GM19438 (cell line): ENCODE measurements around the gene NR1I2.

ENCODE experiments used
- ATAC-seq: cut with Tn5 transposase; IDR thresholded peaks from one replicate; pipeline ENCODE4 v1.9.1; 2021; ENCODE audit warnings: low read depth; ENCODE audit not compliant: unreplicated experiment

Gene NR1I2

DNA sequence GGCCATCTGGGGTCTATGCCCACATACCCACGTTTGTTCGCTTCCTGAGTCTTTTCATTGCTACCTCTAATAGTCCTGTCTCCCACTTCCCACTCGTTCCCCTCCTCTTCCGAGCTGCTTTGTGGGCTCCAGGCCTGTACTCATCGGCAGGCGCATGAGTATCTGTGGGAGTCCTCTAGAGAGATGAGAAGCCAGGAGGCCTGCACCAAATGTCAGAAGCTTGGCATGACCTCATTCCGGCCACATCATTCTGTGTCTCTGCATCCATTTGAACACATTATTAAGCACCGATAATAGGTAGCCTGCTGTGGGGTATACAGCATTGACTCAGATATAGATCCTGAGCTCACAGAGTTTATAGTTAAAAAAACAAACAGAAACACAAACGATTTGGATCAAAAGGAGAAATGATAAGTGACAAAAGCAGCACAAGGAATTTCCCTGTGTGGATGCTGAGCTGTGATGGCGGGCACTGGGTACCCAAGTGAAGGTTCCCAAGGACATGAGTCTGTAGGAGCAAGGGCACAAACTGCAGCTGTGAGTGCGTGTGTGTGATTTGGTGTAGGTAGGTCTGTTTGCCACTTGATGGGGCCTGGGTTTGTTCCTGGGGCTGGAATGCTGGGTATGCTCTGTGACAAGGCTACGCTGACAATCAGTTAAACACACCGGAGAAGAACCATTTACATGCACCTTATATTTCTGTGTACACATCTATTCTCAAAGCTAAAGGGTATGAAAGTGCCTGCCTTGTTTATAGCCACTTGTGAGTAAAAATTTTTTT lies 35.9 kb downstream of the NR1I2 start:
- ATAC-seq = no peak

DNA sequence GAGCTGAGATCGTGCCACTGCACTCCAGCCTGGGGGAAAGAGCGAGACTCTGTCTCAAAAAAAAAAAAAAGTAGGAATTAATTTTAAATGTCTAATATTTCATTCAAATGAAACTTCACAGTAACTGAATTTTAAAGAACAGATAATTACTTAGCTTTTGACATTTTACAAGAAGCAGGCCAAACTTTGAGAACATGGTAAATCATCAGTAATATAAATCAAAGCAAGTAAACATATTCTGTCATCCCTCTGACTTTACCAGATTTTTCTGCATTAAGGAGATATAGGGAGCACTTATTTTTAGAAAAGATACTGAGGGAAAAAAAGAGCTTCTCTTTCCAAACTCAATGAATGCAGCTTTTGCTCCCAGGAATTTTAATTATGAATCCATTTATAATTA lies 37.0 kb downstream of the NR1I2 start:
- ATAC-seq = no peak

DNA sequence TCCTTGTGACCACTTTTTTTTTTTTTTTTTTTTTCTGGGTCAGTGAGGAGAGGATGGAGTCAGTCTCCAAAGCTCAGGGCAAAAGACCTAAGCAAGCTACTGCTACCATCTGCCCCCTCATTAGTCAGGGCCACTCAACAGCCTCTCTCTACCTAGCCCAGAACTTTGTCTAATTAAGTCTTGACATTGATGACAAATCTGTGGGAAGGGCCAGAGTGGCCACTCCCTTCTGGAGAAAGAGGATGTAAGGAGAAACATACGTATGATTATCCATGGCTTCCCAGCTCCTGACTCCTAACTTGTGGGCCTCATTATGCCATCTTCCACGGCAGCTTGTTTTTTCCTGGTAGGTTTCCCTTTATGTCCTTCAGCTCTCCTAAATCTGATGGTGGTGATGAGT lies 37.9 kb downstream of the NR1I2 start:
- no peak for ATAC-seq

DNA sequence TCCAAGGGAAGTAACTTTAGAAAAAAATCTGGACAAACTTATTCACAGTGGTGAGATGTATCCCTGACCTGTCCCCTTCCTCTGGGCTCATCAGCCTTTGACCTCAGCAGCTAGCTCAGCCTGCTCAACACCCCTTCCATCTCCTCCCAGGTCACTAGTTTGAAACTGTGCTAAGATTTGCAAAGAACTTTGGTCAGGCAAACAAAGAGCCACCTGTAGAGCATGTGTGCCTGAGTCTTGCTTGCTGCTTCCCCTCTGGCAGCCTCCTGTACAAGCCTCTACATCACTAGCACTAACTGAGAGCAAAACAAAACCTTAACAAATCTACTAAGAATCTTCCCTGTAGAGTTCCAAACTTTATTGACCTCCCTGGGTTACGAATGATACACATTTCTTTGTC lies 43.9 kb downstream of the NR1I2 start:
- ATAC-seq = no peak

DNA sequence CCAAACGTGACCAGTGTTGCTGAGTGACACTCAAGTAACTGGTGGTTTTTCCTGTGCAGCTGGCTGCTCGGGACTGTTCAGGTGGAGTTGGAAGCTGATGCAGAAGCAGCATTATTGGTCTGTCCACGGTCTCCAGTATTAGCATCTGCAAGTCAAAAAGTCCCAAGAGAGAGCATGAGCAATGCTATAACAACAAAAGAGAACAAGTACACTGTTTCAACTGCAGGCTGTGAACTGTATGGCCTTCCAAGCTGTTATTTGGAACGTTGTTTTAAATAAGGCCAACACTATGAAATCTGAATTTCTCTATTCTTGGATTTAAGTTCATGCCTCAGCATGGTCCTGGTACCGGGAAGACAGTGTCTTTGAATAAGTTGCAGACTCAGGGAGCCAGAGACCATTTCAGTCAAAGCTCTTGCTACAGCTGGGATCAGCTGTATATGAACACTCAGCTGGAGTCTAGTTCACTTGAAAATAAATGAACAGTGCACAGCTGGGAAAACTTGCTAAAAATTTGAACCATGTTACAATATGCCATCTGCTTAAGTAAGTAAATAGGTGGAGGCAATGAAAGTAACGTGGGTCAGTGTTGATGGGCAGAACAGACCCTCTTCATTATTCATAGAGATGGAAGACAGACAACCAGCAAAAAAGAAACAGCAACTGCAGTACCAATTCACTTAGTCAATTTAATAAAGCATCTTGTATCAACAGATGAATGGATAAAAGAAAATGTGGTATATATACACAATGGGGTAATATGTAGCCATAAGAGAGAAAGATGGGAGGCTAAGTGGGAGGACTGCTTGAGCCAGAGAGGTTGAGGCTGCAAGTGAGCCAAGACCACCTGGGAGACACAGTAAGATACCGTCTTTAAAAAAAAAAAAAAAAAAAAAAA lies 45.1 kb downstream of the NR1I2 start:
- no peak for ATAC-seq

DNA sequence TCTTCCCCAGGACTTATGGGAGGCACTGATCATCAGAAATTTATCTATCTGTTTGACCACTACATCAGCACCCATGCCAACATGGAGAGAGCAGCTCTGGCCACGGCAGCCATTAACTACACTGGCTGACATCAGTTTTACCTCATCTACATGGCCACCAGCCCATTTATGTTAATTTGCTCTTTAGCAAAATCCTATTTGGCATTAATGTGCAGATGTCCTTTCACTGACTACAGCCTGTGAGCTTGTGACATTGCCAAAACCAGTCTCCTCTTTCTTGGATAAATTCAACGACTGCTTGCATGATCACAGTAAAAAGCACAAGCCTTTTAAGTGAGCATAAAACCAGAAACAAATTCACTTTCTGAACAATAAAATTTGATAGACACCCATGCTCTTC lies 47.5 kb downstream of the NR1I2 start:
- ATAC-seq = no peak

DNA sequence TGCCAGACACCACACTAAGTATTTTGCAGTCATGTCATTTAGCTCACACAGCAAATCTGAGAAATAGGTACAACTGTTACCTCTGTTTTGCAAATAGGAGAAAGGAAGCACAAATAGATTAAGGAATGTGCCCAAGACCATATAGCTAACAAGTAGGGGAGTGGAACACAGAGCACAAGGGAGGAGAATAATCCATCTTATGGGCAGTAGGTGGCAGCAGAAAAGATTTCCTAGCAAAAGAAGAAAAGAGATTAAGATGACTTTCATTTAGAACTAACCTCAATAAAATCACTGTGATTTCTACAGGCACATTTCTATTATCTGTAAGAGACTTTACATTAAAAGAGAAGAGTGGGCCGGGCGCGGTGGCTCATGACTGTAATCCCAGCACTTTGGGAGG lies 49.1 kb downstream of the NR1I2 start:
- no peak for ATAC-seq

DNA sequence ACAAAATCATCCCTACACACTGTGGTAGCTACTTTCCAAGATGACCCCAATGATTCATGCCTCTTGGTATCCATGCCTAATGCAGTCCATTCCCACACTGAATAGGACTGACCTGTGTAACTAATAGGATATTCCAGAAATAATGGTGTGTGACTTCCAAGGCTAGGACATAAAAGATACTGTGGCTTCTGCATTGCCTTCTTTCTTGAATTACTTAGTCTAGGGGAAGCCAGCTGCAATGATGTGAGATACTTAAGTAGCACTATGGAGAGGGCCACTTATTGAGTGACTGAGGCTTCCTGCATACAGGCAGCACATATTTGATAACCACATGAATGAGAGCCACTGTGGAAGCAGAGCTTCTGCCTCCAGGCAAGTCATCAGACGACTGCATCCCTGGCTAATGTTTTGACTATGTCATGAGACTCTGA lies 50.1 kb downstream of the NR1I2 start:
- no peak for ATAC-seq

DNA sequence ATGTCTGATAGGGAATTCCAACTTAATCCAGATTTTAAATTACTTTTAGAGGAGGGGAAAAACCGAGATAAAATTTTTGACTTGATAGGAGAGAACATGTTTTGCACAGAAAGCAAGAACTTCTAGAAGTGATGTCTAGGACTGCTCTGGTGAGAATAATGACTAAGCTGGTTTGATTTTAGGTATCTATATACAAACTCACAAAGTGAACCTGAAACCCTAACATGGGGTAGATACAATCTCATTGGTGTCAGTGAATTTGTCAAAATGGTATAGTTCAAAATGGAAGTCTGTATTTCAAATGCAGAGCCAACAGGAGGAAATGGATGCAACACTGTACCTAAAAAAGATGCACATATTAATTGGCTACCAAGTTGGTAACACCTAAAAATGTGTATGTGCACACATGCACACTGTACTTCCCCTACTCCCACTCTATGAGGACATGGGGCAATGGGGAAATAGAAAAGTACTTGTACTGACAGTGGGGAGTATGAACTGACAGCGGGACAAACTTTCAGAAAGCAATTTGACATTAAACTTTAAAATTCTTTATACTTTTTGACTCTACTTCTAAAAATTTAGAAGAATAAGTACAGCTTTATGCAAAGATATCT lies 53.0 kb downstream of the NR1I2 start:
- no peak for ATAC-seq

DNA sequence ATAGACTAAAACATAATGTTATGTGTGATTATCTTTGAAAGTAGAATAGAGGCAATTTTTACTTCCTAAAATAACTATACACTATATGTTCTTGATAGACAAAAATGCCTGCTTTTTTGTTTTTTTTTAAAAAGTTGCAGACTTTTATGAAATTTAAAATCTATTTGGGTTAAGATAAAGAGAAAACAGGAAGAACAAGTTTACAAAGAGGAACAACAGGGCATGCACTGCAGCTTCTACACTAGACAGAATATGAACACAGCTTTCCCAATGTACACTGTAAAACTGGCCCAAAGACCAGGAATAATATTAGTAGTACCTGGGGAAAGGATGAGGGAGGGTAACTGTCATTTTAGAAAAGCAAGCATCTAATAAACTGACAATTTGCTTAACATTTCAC lies 53.7 kb downstream of the NR1I2 start:
- ATAC-seq = no peak

DNA sequence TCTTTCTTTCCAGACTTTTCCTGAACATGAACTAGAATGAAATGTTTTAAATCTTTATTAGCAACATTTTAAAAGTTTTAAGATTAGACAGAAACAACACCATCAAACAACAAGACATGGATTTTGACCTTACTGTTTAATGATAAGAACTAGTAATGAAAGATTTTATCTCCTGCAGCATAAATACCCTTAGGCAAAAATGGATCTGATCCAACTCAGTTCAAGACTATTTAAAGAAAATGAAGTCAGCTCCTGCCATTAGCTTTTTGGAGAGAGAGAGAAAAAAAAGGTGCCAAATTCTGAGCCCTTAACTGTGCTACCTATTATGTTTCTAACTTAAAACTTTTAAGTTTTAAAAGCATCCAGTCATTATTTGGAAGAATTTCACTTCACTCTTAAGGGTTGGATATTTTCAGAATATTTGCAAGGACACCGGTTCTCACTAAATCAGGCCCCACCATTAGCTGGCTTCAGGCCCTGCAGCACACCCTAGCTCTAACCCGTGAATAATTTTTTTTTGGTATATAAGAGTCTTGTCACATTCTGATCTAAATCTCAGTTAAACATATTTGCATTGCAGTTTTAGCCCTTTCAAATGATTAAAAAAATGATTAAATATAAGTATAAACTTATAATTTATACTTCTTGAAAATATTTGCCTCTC lies 60.0 kb downstream of the NR1I2 start:
- ATAC-seq = no peak

DNA sequence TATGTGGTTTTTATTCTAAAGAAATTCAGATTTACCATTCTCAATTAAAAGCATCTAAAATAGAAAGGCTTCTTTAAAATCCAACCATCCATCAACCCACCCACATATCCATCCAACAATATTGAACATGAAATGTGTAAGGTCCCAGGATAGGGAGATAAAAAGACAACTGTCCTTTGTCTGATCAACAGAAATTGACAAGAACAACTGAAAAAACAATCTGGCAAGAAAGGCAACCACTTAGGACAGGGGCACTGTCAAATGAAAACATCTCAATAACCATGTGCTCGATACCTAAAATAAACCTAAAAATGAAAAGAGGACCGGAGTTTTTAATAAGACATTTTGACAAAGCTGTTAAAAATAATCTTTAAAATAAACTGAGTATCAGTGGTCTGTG lies 67.2 kb downstream of the NR1I2 start:
- no peak for ATAC-seq

DNA sequence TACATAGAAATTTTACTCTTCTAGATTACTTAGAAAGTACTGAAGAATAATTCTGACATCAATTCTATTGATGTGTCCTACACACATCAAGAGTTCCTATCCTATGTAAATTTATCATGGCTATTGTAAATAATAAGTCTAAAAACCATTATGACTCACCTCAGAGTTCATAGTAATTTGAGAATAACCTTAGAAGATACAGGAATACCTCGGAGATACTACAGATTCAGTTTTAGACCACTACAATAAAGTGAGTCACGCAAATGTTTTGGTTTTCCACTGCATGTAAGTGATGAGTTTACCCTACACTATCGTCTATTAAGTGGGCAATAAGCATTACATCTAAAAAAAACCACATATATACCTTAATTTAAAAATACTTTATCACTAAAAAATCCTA lies 74.8 kb downstream of the NR1I2 start:
- no peak for ATAC-seq

DNA sequence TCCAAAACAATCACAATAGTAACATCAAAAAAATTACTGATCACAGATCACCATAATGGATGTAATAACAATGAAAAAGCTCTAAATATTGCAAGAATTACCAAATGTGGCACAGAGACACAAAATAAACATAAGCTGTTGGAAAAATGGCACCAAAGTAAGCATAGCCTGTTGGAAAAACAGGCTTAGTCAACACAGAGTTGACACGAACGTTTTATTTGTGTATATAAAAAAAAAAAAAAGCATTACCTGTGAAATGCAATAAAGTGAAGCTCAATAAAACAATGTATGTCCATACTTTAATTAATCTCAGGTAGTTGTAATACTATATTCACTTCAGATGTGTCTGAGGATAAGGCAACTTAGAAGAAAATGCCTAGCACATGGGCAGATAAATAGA lies 77.1 kb downstream of the NR1I2 start:
- ATAC-seq = no peak

DNA sequence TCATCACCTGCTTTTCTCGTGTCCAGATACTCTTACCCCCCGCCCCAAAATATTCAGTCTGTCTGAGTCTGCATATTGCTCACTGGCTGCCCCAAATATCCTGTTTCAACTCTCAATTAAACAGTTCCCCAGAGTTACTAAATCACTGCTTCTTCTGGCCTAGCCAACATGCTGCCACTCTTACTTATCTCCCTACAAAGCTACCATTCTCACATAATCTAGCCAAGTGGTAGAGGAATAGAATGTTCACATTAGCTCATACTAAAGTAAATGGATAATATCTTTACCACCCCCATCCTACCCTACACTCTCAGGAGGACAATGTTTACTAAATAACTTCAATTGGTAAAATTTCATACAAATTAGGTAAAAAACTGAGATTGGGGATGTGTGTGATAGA lies 77.8 kb downstream of the NR1I2 start:
- no peak for ATAC-seq

DNA sequence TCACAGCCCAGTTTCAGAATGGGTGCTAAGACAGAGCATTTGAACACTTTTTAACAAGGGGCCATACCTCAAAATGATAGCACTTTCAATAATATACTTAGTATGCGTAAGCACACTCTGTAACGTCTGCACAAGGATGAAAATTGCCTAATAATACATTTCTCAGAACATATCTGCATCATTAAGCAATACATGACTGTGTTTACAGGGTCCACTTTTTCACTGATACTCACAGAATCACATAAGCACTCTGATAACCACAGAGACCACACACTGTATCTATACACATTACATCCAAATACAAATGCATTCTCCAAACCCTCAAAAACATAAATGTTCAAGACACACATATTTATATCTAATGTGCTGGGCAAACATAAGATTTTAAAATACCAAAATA lies 79.8 kb downstream of the NR1I2 start:
- no peak for ATAC-seq

DNA sequence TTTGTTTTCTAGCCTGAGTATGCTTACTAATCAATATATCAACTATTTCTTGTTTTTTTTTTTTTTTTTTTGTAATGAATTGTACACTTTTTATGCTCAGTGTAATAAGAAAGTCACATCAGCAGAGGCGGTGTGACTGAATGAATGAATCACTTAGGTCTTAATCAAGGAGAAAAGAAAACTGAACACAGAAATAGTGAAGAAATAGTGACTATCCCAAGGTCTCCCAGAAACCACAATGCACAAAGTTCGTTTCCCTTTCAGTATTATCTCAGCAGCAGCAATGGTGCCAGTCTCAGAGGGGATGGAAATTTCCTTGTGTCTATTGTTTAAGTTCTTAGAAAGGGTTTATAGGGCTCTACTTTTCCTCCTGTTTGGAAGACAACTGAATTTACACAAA lies 80.7 kb downstream of the NR1I2 start:
- ATAC-seq = no peak

DNA sequence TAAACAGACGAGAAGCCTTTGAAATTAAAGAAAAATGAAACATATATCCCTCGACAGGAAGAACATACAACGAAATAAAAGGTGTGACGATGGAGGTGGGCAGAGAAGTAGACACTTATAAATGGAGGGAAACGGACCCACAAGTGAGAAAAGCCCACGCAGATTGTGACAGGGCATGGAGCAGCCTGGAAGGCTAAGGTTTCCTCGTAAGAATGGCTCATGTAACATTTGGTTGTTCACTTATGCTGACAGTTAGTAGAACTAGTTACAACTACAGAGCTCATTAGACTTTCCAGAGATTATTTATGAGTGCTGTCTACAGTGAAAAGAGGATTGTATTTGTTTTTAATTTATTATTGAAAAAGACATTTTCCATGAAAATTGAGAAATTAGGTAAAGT lies 82.6 kb downstream of the NR1I2 start:
- no peak for ATAC-seq
